Esophagus muscularis mucosa (tissue), 4 donors: ENCODE results near the gene ZFHX3. TPM values are rescaled to one million over a fixed set of nuclear protein-coding genes. Genes with fewer than 3 reads are reported as not detected.

Source experiments
- DNase-seq: peaks from one replicate; pipeline ENCODE4 v3.0.0-alpha.2; 2017; ENCODE audit errors: extremely low spot score
- H3K27ac ChIP-seq, 4 donors: fragments of 200-600 bp; sonication (generic); replicated peaks in 1 of 4; 1 replicate in 3 of 4; 2 replicates in 1 of 4; pipeline ENCODE4 v1.5.1; 2016 to 2019; ENCODE audit warnings: mild to moderate bottlenecking in 1 of 4
- H3K27me3 ChIP-seq, 4 donors: fragments of 200-600 bp; sonication (generic); one replicate each; pipeline versions ENCODE4 v1.5.1 to v1.6.0; 2016 to 2019
- H3K36me3 ChIP-seq, 4 donors: fragments of 200-600 bp; sonication (generic); one replicate each; pipeline ENCODE4 v1.5.1; 2016 to 2019
- H3K4me1 ChIP-seq, 4 donors: fragments of 200-600 bp; sonication (generic); one replicate each; pipeline ENCODE4 v1.5.1; 2016 to 2019
- H3K4me3 ChIP-seq, 4 donors: fragments of 200-600 bp; sonication (generic); 1 replicate in 2 of 4; 2 replicates in 2 of 4; pipeline ENCODE4 v1.5.1; 2016 to 2019; ENCODE audit warnings: mild to moderate bottlenecking in 4 of 4, moderate library complexity in 1 of 4
- H3K9me3 ChIP-seq, 4 donors: fragments of 200-600 bp; sonication (generic); 1 replicate in 3 of 4; 2 replicates in 1 of 4; pipeline ENCODE4 v1.5.1; 2016 to 2019
- EP300 ChIP-seq: sonication (generic); formaldehyde crosslinking; IDR thresholded peaks from one replicate; pipeline ENCODE4 v1.6.1; 2017; ENCODE audit warnings: antibody characterized with exemption
- POLR2A ChIP-seq: fragments of 450-650 bp; IDR thresholded peaks from one replicate; pipeline ENCODE4 v1.6.1; 2017; ENCODE audit warnings: antibody characterized with exemption, moderate library complexity, mild to moderate bottlenecking, low read depth
- POLR2AphosphoS5 ChIP-seq, 2 donors: sonication (generic); formaldehyde crosslinking; IDR thresholded peaks; one replicate each; pipeline ENCODE4 v1.6.1; 2017; ENCODE audit warnings: antibody characterized with exemption in 2 of 2
- WGBS: methylation state at CpG from one replicate; pipeline ENCODE4 v1.1.5; 2018; 5-methylcytosine and 5-hydroxymethylcytosine counted together
- intact Hi-C: fragments of 100-400 bp; cut with DNase I; formaldehyde crosslinking; loops from one replicate; pipeline ENCODE4 v1.15.1; 2023
- total RNA-seq, 4 donors: library from RNA; depleted of rRNA; stranded (reverse); fragments of >200 nt; gene quantifications; one replicate each; pipeline versions ENCODE4 v1.1.0 to v1.2.1, GENCODE V29; 2016
- TF ChIP-seq, protein P1 (sequence below), 3 experiments: fragments of 200-600 bp in 2 of 3; fragments of 450-650 bp in 1 of 3; sonication (generic) in 2 of 3; IDR thresholded peaks; one replicate each; pipeline ENCODE4 v1.5.1; 2017 to 2019; ENCODE audit warnings: antibody characterized with exemption in 3 of 3, mild to moderate bottlenecking in 2 of 3, moderate library complexity in 1 of 3

Gene ZFHX3
- total RNA-seq, 4 donors from 2014 or later = 25.7 to 53.0 (median 30.6) TPM

DNA sequence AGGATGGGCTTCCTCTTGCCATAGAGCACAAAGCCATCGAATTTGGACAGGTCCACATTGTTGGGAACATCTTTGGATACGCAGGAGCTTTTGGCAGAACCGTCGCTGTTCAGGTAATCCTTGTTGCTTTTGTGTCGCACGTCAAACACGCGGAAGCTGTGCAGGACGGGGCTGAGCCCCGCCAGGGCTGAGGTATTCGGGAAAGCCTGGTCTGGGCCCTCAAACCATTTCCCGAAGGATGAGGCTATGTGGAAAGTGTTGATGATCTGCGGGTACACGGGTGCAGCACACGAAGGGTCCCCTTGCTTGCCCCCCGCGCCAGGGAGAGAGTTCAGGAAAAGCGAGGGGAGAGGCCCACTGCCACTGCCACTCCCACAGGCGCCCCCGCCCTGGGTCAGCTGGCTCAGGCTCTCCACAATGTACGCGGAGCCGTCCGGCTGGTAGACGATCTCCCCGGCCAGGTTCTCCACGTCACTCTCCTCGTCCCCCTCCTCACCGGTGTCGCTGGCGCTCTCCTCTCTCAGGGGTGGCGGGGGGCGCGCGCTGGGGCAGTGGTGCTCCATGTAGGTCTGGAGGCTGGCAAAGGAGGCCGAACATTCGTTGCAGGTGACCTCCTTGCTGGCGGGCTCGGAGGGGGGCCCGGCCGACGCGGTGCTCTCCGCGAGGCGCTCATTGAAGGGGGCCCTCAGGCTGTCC, 88.5 kb downstream of the ZFHX3 start:
- intact Hi-C loops = no loop called here
- H3K27me3 ChIP-seq = no peaks in the 10 kb centered on the region
- H3K36me3 ChIP-seq = peaks cover 15 to 33% (median 32%) of the 10 kb centered on the region in 4 donors
- no peaks in the 10 kb centered on the region for H3K9me3 ChIP-seq
- no peak overlapping the region for H3K4me3 ChIP-seq
- peaks cover 0 to 16% (median 0%) of the 10 kb centered on the region in 4 donors for H3K4me1 ChIP-seq
- no peak for DNase-seq
- H3K27ac ChIP-seq = no peak overlapping the region
- TF ChIP-seq POLR2A (no peak), EP300 (no peak), POLR2AphosphoS5 (IDR thresholded peaks at IDR 0.05) (no peak)
- TF ChIP-seq, protein P1, sequence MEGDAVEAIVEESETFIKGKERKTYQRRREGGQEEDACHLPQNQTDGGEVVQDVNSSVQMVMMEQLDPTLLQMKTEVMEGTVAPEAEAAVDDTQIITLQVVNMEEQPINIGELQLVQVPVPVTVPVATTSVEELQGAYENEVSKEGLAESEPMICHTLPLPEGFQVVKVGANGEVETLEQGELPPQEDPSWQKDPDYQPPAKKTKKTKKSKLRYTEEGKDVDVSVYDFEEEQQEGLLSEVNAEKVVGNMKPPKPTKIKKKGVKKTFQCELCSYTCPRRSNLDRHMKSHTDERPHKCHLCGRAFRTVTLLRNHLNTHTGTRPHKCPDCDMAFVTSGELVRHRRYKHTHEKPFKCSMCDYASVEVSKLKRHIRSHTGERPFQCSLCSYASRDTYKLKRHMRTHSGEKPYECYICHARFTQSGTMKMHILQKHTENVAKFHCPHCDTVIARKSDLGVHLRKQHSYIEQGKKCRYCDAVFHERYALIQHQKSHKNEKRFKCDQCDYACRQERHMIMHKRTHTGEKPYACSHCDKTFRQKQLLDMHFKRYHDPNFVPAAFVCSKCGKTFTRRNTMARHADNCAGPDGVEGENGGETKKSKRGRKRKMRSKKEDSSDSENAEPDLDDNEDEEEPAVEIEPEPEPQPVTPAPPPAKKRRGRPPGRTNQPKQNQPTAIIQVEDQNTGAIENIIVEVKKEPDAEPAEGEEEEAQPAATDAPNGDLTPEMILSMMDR (IDR thresholded peaks at IDR 0.05) = no peak
- WGBS = 96% methylated on average over 35 of the region's 46 CpGs

DNA sequence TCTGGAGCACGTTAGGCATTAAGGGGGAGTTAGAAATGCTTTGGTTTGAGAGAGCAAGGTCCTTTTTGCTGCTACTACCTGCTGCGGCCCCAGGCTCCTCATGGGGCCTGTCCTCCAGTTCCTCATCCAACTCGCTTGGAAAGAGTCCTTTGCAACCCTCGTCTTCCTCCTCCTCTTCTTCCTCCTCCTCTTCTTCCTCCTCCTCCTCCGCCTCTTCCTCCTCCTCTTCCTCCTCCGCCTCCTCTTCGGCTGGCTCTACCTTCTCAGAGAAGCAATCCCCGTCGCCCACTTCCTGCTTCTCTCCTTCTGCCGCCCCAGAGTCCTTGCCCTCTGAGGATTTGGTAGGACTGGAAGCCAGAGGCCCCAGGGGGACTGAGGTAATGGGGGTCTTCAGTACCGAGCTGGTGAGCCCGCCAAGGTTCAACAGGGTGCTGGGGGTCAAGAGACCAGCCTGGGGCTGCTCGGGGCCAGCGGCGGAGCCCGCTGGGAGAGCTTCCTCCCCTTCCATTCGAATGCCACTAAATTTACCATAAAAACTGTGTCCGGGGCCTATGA, 89.3 kb downstream of the ZFHX3 start:
- no peak for TF ChIP-seq EP300
- TF ChIP-seq, protein P1 (IDR thresholded peaks at IDR 0.05) = no peak
- no peak for TF ChIP-seq POLR2A
- no peak for TF ChIP-seq POLR2AphosphoS5 (IDR thresholded peaks at IDR 0.05)
- Histone ChIP-seq H3K27me3 (no peaks in the 10 kb centered on the region), H3K9me3 (no peaks in the 10 kb centered on the region), H3K4me1 (peaks cover 0 to 16% (median 1%) of the 10 kb centered on the region in 4 donors), H3K27ac (no peak overlapping the region), H3K36me3 (peaks cover 15 to 33% (median 32%) of the 10 kb centered on the region in 4 donors), H3K4me3 (no peak overlapping the region)
- no peak for DNase-seq
- WGBS = 95% methylated on average over 18 of the region's 18 CpGs
- intact Hi-C loops = no loop called here

DNA sequence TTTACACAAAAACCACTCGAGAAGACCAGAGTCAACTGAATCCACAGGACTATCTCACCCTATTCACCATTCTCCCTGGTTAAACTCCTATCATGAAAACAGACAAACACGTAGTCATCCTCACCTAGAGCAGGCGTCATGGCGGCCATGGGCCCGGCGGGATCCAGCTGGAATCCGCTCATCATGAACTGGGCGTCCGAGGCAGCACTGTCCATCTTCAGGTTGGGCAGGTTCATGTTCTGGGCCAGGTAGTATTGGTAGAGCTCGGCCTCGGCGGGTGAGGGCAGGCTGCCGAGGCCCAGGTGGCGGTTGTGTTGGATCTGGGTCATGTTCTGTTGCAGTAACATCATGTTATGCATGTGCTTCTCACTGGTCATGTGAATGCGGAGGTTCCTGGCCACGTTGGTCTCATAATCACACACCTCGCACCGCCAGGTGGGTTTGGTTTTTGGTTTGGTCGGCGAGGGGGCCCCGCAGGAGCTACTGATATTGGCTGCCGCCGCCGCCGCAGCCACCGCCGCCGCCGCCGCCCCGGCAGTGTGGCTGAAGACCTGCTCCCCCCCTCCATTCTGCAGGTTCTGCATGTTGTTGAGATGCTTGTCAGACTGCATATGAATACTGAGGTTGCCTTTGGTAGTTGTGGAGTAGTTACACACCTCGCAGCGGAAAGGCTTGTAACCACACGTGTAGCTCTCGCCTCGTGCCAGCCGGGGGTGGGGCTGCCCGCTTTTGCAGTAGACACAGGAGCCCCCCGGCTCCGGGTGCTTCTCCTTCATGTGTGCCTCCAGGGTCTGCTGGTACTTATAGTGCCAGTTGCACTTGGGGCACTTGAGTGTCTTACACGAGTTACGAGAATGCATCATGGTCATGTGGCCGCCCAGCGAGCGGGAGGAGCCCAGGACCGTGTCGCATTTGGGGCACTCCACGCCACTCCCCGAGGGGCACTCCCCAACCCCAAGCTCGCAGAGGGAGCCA, 90.3 kb downstream of the ZFHX3 start:
- intact Hi-C loops = no loop called here
- TF ChIP-seq, protein P1 (IDR thresholded peaks at IDR 0.05) = no peak
- TF ChIP-seq POLR2AphosphoS5 (IDR thresholded peaks at IDR 0.05) = no peak
- TF ChIP-seq EP300 = no peak
- TF ChIP-seq POLR2A = no peak
- Histone ChIP-seq H3K36me3 (peaks cover 15 to 33% (median 32%) of the 10 kb centered on the region in 4 donors), H3K4me3 (no peak overlapping the region), H3K27me3 (no peaks in the 10 kb centered on the region), H3K9me3 (no peaks in the 10 kb centered on the region), H3K27ac (no peak overlapping the region), H3K4me1 (peaks cover 0 to 26% (median 6%) of the 10 kb centered on the region in 4 donors)
- WGBS = 95% methylated on average over 46 of the region's 50 CpGs
- DNase-seq = no peak

DNA sequence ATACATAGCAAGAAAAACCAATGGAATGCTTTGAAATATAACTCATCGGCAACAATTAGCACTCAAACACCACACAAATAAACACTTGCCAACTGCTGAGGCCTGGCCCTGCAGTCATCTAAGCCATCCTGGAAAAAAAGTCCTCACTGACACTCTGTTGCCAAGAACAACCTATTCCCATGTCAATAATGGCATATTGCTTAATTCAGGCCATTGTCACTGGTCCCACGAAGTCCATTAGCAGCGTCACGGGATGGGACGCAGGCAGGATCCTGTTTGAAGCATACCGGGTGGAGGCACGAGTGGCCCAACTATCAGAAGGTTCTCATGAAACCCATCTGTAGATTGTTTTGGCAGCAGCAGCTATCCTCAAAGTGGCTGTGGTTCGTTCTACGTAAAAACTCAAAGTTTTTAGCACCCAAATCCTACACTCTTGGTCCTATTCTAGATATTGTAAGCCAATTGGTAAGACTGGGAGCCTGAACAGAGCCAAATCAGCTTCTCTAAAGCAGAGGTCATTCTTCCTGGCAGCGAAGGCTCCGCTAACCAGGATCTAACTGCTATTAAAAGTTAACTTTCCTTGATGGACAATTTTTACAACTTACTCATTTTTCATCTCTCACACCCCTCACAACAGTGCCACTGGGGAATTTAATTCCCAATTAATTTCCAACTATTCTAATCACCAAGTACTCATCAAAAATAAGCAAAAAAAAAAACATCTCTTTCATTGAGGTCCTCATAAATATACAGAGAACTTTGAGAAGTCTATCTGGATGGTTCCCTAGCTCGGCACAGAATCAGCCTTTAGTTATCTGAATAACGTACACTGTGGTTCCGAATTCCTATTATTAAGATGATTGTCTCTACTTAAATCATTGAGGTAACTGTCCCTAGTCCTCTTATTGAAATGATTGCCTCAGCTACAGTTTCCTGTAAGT, 91.5 kb downstream of the ZFHX3 start:
- intact Hi-C loops = no loop called here
- Histone ChIP-seq H3K27ac (no peak overlapping the region), H3K9me3 (no peaks in the 10 kb centered on the region), H3K4me3 (no peak overlapping the region), H3K36me3 (peaks cover 15 to 33% (median 32%) of the 10 kb centered on the region in 4 donors), H3K27me3 (no peaks in the 10 kb centered on the region), H3K4me1 (peaks cover 0 to 24% (median 9%) of the 10 kb centered on the region in 4 donors)
- 87% methylated on average over 14 of the region's 14 CpGs for WGBS
- DNase-seq = no peak
- TF ChIP-seq, protein P1 (IDR thresholded peaks at IDR 0.05) = no peak
- no peak for TF ChIP-seq EP300
- no peak for TF ChIP-seq POLR2AphosphoS5 (IDR thresholded peaks at IDR 0.05)
- TF ChIP-seq POLR2A = no peak
